Measurements from ENCODE around the gene GARS1. TPM values are rescaled to one million over a fixed set of nuclear protein-coding genes. Genes with fewer than 3 reads are reported as not detected.

Gene GARS1
- total RNA-seq, 1 experiment from 2014 or later: 95.4 TPM

DNA sequence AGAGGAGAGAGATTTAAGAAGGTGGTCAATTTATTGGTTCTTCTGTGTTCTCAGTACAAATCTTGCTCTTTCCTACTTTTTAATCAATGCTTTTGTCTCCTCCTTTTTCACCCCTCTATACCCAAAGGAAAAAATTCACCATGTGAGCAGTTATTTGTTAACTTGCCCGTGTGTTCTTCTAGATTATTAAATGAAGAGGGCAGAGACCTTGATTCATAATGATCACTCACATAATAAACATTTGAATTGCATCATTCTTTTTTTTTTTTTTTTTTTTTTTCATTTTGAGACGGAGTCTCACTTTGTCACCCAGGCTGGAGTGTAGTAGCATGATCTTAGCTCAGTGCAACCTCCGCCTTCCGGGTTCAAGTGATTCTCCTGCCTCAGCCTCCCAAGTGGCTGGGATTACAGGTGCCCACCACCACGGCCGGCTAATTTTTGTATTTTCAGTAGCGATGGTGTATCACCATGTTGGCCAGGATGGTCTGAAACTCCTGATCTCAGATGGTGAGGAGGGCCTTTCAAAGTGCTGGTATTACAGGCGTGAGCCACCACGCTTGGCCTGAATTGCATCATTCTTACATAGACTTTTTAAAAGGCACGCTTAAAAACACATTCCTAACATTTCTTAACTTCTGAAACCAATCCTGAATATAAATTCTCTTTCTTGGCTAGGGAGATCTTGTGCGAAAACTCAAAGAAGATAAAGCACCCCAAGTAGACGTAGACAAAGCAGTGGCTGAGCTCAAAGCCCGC lies 3.6 kb downstream of the GARS1 start:
- CTCF ChIA-PET: no interaction called here
- intact Hi-C loops (cut with micrococcal nuclease): no loop called here
- Histone ChIP-seq H3K36me3 (ENCODE audit: low read depth, low read length) (peaks cover 27% of the 10 kb centered on the region), H3K27me3 (ENCODE audit: low read length) (no peaks in the 10 kb centered on the region), H2AFZ (ENCODE audit: low read length) (no peak overlapping the region), H4K20me1 (ENCODE audit: low read length) (peaks cover 16% of the 10 kb centered on the region; the same call in 1 of the 2 replicates), H3K27ac (ENCODE audit: low read length) (no peak overlapping the region), H3K4me3 (ENCODE audit: low read length) (no peak overlapping the region), H3F3A (ENCODE audit: low read length, unreplicated experiment) (no peaks in the 10 kb centered on the region), H3K9ac (ENCODE audit: low read length) (no peak overlapping the region), H3K4me1 (ENCODE audit: insufficient read depth, low read length) (peaks cover 19% of the 10 kb centered on the region), H3K4me2 (ENCODE audit: low read length) (peak overlapping the region; percentile 89), H3K79me2 (ENCODE audit: low read length) (peaks cover 56% of the 10 kb centered on the region), H3K9me2 (replicated peaks; ENCODE audit: low read length) (no peaks in the 10 kb centered on the region), H3K9me3 (ENCODE audit: low read length) (no peaks in the 10 kb centered on the region)
- no peak for TF ChIP-seq EZH2 (IDR thresholded peaks at IDR 0.05; ENCODE audit: low read length, unreplicated experiment)
- no peak for TF ChIP-seq EZH2phosphoT487 (IDR thresholded peaks at IDR 0.05; ENCODE audit: borderline replicate concordance, low read length)
- TF ChIP-seq, protein P1, sequence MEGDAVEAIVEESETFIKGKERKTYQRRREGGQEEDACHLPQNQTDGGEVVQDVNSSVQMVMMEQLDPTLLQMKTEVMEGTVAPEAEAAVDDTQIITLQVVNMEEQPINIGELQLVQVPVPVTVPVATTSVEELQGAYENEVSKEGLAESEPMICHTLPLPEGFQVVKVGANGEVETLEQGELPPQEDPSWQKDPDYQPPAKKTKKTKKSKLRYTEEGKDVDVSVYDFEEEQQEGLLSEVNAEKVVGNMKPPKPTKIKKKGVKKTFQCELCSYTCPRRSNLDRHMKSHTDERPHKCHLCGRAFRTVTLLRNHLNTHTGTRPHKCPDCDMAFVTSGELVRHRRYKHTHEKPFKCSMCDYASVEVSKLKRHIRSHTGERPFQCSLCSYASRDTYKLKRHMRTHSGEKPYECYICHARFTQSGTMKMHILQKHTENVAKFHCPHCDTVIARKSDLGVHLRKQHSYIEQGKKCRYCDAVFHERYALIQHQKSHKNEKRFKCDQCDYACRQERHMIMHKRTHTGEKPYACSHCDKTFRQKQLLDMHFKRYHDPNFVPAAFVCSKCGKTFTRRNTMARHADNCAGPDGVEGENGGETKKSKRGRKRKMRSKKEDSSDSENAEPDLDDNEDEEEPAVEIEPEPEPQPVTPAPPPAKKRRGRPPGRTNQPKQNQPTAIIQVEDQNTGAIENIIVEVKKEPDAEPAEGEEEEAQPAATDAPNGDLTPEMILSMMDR (conservative IDR thresholded peaks at IDR 0.05; ENCODE audit: low read depth, low read length): no peak
- ATAC-seq: no peak
- peak; percentile 15 for DNase-seq
- POLR2A ChIA-PET (ENCODE audit: unreplicated experiment): no interaction called here
- no TSS peak for BruUV-seq (replicated peaks)

DNA sequence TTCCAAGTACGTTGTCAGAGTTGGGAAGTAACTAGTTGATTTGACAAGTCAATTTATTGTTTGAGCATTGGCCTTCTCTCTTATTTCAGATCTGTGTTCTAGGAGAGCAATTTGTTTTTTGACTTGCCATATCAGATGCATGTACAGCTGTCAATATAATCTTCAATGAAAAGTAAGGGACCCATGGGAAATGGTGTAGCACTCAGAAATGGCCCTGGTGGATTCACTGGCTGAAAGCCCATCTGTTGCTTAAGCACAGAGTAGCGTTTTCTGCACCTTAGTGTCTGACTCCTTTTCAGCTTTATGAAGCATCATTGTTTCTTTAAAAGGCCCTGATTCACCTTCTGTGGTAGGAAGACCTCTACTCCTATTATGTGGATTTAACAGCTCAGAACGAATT lies 10.2 kb downstream of the GARS1 start:
- Histone ChIP-seq H3K4me3 (ENCODE audit: low read length) (no peak overlapping the region), H3K27ac (ENCODE audit: low read length) (no peak overlapping the region), H3K36me3 (ENCODE audit: low read depth, low read length) (peaks cover 76% of the 10 kb centered on the region), H3K79me2 (ENCODE audit: low read length) (no peaks in the 10 kb centered on the region), H3K4me2 (ENCODE audit: low read length) (no peak overlapping the region), H3K9ac (ENCODE audit: low read length) (no peak overlapping the region), H2AFZ (ENCODE audit: low read length) (no peak overlapping the region), H4K20me1 (ENCODE audit: low read length) (no peaks in the 10 kb centered on the region), H3K27me3 (ENCODE audit: low read length) (no peaks in the 10 kb centered on the region), H3K9me3 (ENCODE audit: low read length) (no peaks in the 10 kb centered on the region), H3K9me2 (replicated peaks; ENCODE audit: low read length) (no peaks in the 10 kb centered on the region), H3K4me1 (ENCODE audit: insufficient read depth, low read length) (no peaks in the 10 kb centered on the region), H3F3A (ENCODE audit: low read length, unreplicated experiment) (no peaks in the 10 kb centered on the region)
- ATAC-seq: no peak
- TF ChIP-seq, protein P1 (conservative IDR thresholded peaks at IDR 0.05; ENCODE audit: low read depth, low read length): no peak
- TF ChIP-seq EZH2phosphoT487 (IDR thresholded peaks at IDR 0.05; ENCODE audit: borderline replicate concordance, low read length) (no peak), EZH2 (IDR thresholded peaks at IDR 0.05; ENCODE audit: low read length, unreplicated experiment) (no peak)
- ChIA-PET CTCF (no interaction called here), POLR2A (ENCODE audit: unreplicated experiment) (no interaction called here)
- BruUV-seq (replicated peaks): no TSS peak
- DNase-seq: no peak
- intact Hi-C loops (cut with micrococcal nuclease): no loop called here

DNA sequence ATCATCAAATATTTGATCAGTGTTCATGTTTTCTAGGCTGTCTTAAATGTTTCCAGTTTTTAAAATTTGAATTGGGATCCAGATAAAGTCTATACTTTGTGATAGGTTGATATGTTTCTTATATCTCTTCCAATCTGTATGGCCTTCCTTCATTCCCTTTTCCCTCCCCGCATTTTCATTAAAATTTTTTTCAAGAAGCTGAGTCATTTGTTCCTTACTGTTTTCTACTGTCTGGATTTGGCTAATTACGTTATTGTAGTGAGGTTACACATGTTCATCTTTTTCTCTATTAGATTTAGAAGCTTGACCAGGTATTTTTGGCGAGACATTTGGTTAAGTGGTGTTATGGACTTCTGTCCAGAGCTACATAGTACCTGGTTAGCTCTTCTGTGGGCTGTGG lies 11.2 kb downstream of the GARS1 start:
- H3K9ac ChIP-seq (ENCODE audit: low read length): no peak overlapping the region
- no peak overlapping the region for H3K4me3 ChIP-seq (ENCODE audit: low read length)
- no peaks in the 10 kb centered on the region for H3K9me3 ChIP-seq (ENCODE audit: low read length)
- no peaks in the 10 kb centered on the region for H3K79me2 ChIP-seq (ENCODE audit: low read length)
- no peaks in the 10 kb centered on the region for H3K27me3 ChIP-seq (ENCODE audit: low read length)
- POLR2A ChIA-PET (ENCODE audit: unreplicated experiment): interaction anchor here (0.6 kb wide), 1 partner anchor 40 kb away, joined by 4 read pairs; no protein-coding TSS in a partner anchor
- BruUV-seq (replicated peaks): no TSS peak
- H3K4me1 ChIP-seq (ENCODE audit: insufficient read depth, low read length): no peaks in the 10 kb centered on the region
- no peak overlapping the region for H3K4me2 ChIP-seq (ENCODE audit: low read length)
- ATAC-seq (no peak), DNase-seq (no peak)
- intact Hi-C loops (cut with micrococcal nuclease): no loop called here
- no peak for TF ChIP-seq EZH2phosphoT487 (IDR thresholded peaks at IDR 0.05; ENCODE audit: borderline replicate concordance, low read length)
- TF ChIP-seq, protein P1 (conservative IDR thresholded peaks at IDR 0.05; ENCODE audit: low read depth, low read length): no peak
- TF ChIP-seq EZH2 (IDR thresholded peaks at IDR 0.05; ENCODE audit: low read length, unreplicated experiment): no peak
- H3F3A ChIP-seq (ENCODE audit: low read length, unreplicated experiment): no peaks in the 10 kb centered on the region
- no peaks in the 10 kb centered on the region for H3K9me2 ChIP-seq (replicated peaks; ENCODE audit: low read length)
- H3K27ac ChIP-seq (ENCODE audit: low read length): no peak overlapping the region
- H2AFZ ChIP-seq (ENCODE audit: low read length): no peak overlapping the region
- peaks cover 75% of the 10 kb centered on the region for H3K36me3 ChIP-seq (ENCODE audit: low read depth, low read length)
- H4K20me1 ChIP-seq (ENCODE audit: low read length): no peaks in the 10 kb centered on the region
- CTCF ChIA-PET: no interaction called here
